B cell (primary cell): Measurements from ENCODE around the gene SELENON.

Source experiments
- EZH2 ChIP-seq: IDR thresholded peaks from 2 replicates; pipeline ENCODE4 v1.6.1; 2012; ENCODE audit warnings: borderline replicate concordance, low read depth, mild to moderate bottlenecking, moderate library complexity, low read length; ENCODE audit not compliant: insufficient read depth, poor library complexity, severe bottlenecking
- TF ChIP-seq, protein P1 (sequence below): fragments of 200-600 bp; IDR thresholded peaks from one replicate; pipeline ENCODE4 v1.8.0; 2022; ENCODE audit warnings: antibody characterized with exemption, mild to moderate bottlenecking

DNA sequence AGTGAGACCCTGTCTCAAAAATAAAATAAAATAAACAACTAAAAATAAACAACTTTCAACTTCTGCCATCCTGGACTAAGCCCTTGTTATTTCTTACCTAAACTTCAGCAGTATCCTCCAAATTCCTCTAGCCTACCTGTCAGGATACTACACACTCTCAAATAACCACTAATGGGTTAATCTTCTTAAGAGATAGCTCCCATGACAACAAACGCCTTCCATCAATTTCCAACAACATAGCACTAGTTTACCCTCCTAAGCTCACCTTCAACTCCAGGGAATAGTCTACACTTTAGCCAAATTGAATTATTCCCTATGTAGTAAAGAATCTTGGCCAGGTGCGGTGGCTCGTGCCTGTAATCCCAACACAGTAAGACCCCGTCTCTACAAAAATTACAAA lies 47.9 kb downstream of the SELENON start:
- TF ChIP-seq, protein P1, sequence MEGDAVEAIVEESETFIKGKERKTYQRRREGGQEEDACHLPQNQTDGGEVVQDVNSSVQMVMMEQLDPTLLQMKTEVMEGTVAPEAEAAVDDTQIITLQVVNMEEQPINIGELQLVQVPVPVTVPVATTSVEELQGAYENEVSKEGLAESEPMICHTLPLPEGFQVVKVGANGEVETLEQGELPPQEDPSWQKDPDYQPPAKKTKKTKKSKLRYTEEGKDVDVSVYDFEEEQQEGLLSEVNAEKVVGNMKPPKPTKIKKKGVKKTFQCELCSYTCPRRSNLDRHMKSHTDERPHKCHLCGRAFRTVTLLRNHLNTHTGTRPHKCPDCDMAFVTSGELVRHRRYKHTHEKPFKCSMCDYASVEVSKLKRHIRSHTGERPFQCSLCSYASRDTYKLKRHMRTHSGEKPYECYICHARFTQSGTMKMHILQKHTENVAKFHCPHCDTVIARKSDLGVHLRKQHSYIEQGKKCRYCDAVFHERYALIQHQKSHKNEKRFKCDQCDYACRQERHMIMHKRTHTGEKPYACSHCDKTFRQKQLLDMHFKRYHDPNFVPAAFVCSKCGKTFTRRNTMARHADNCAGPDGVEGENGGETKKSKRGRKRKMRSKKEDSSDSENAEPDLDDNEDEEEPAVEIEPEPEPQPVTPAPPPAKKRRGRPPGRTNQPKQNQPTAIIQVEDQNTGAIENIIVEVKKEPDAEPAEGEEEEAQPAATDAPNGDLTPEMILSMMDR: no peak
- no peak for TF ChIP-seq EZH2
